HL-60 (cell line): ENCODE results near the gene BHLHE23.
A peak's percentile ranks its signal among the peaks of the same experiment; 100 is the strongest.
"Not testable (repeated sequence)": the region's sequence is repeated elsewhere in the genome, so short reads cannot be mapped to it uniquely, and the experiment has no call there.

Source experiments
- DNase-seq, 2 experiments: peaks; one replicate each; pipeline ENCODE4 v3.0.0-alpha.2; 2010 to 2020; ENCODE audit warnings: low read depth in 1 of 2, low spot score in 1 of 2
- H3K27ac ChIP-seq: fragments of 250-450 bp; sonication (Bioruptor Pico); replicated peaks from 2 replicates; pipeline ENCODE4 v1.5.1; 2020; ENCODE audit warnings: mild to moderate bottlenecking, moderate library complexity
- H3K27me3 ChIP-seq: fragments of 250-450 bp; sonication (Bioruptor Pico); 2 replicates; pipeline ENCODE4 v1.5.1; 2021; ENCODE audit warnings: mild to moderate bottlenecking, moderate library complexity; ENCODE audit not compliant: insufficient read depth, poor library complexity, severe bottlenecking
- H3K4me3 ChIP-seq: replicated peaks from 2 replicates; pipeline ENCODE4 v1.5.1; 2011; ENCODE audit warnings: mild to moderate bottlenecking, control low read depth, low read length; ENCODE audit not compliant: insufficient read depth
- GABPA ChIP-seq: IDR thresholded peaks from 2 replicates; pipeline ENCODE4 v1.6.1; 2012; ENCODE audit warnings: low read depth
- POLR2AphosphoS5 ChIP-seq: IDR thresholded peaks from 2 replicates; pipeline ENCODE4 v1.6.1; 2012; ENCODE audit warnings: low read depth
- SPI1 ChIP-seq: IDR thresholded peaks from 2 replicates; pipeline ENCODE4 v1.6.1; 2012; ENCODE audit warnings: low read depth, mild to moderate bottlenecking, borderline replicate concordance
- TF ChIP-seq, protein P1 (sequence below): IDR thresholded peaks from one replicate; pipeline ENCODE4 v1.5.1; 2011; ENCODE audit warnings: low read length, control low read depth, inconsistent platforms; ENCODE audit not compliant: insufficient read depth
- TF ChIP-seq, protein P2 (sequence below): IDR thresholded peaks from 2 replicates; pipeline ENCODE4 v1.6.1; 2012; ENCODE audit warnings: low read depth; ENCODE audit not compliant: insufficient replicate concordance

BHLHE23 gene

DNA sequence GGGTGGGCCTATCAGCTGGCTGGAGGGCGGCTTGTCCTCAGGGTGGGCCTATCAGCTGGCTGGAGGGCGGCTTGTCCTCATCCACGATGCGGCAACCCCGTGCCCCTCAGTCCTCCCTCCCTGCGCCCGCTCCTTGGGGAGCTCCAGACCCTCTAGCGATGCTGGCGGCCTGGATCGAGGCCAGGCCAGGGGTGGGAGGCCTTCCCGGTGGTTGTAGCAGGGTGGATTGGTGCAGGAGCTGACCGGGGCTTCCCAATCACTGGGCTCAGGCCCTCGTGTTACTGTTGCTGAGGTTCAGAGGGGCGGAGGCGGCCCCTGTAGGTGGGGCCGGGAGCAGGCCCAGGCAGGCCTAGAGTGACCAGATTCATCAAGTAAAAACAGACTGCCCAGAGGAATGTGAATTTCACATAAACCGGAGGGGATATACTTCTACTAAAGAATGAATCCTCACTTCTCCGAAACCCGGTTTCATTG lies 45.4 kb downstream of the BHLHE23 start:
- no peaks in the 10 kb centered on the region for H3K27me3 ChIP-seq
- no peak overlapping the region for H3K27ac ChIP-seq
- no peak for TF ChIP-seq SPI1
- TF ChIP-seq, protein P1, sequence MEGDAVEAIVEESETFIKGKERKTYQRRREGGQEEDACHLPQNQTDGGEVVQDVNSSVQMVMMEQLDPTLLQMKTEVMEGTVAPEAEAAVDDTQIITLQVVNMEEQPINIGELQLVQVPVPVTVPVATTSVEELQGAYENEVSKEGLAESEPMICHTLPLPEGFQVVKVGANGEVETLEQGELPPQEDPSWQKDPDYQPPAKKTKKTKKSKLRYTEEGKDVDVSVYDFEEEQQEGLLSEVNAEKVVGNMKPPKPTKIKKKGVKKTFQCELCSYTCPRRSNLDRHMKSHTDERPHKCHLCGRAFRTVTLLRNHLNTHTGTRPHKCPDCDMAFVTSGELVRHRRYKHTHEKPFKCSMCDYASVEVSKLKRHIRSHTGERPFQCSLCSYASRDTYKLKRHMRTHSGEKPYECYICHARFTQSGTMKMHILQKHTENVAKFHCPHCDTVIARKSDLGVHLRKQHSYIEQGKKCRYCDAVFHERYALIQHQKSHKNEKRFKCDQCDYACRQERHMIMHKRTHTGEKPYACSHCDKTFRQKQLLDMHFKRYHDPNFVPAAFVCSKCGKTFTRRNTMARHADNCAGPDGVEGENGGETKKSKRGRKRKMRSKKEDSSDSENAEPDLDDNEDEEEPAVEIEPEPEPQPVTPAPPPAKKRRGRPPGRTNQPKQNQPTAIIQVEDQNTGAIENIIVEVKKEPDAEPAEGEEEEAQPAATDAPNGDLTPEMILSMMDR = no peak
- H3K4me3 ChIP-seq = no peak overlapping the region
- no peak for DNase-seq

DNA sequence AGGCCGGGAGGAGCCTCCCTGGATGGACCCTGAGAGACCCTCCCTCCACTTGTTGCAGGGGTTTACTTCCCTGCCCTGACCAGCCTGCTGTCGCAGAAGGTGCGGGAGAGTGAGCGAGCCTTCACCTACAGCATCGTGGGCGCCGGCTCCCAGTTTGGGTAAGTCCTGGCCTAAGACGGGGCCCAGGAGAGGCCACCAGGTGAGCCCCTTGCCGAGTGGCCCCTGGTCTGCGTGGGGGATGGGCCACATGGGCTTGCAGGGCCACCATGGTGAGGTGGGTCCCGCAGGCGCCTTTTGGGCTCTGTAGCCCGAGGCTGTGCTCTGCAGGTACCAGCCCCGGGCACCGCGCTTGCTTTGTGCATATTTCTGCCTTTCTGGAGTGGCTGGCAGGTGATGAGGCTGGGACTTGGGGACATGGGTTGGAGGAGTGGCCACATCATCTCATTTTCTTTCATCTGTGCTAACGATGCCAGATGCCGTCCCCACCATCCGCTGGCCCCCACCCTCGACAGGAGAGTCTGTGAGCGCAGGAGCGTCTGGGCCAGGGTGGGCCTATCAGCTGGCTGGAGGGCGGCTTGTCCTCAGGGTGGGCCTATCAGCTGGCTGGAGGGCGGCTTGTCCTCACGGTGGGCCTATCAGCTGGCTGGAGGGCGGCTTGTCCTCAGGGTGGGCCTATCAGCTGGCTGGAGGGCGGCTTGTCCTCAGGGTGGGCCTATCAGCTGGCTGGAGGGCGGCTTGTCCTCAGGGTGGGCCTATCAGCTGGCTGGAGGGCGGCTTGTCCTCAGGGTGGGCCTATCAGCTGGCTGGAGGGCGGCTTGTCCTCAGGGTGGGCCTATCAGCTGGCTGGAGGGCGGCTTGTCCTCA lies 46.1 kb downstream of the BHLHE23 start:
- H3K27ac ChIP-seq, DNase-seq, H3K27me3 ChIP-seq, H3K4me3 ChIP-seq: not testable (repeated sequence)

DNA sequence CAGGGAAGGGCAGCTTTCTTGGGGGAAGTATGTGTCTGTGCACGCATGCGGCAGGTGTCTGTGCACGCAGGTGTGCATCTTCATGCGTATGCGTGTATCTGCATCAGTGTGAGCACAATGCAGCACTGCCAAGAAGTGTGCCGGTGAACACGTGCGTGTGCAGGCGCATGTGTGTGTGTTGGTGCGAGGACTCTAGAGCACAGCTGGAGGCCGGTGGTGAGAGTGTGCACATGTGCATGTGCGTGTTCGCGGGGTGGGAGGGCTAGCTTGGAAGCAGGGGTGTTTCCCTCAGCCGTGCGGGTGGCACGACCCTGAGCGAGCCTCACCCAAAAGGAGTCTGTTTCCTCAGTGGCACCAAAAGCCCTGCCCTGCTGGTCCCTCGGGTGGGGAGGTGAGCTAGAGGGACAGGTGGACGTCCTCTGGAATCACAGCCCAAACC lies 46.7 kb downstream of the BHLHE23 start:
- TF ChIP-seq, protein P1 = no peak
- TF ChIP-seq, protein P2, sequence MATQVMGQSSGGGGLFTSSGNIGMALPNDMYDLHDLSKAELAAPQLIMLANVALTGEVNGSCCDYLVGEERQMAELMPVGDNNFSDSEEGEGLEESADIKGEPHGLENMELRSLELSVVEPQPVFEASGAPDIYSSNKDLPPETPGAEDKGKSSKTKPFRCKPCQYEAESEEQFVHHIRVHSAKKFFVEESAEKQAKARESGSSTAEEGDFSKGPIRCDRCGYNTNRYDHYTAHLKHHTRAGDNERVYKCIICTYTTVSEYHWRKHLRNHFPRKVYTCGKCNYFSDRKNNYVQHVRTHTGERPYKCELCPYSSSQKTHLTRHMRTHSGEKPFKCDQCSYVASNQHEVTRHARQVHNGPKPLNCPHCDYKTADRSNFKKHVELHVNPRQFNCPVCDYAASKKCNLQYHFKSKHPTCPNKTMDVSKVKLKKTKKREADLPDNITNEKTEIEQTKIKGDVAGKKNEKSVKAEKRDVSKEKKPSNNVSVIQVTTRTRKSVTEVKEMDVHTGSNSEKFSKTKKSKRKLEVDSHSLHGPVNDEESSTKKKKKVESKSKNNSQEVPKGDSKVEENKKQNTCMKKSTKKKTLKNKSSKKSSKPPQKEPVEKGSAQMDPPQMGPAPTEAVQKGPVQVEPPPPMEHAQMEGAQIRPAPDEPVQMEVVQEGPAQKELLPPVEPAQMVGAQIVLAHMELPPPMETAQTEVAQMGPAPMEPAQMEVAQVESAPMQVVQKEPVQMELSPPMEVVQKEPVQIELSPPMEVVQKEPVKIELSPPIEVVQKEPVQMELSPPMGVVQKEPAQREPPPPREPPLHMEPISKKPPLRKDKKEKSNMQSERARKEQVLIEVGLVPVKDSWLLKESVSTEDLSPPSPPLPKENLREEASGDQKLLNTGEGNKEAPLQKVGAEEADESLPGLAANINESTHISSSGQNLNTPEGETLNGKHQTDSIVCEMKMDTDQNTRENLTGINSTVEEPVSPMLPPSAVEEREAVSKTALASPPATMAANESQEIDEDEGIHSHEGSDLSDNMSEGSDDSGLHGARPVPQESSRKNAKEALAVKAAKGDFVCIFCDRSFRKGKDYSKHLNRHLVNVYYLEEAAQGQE = no peak
- TF ChIP-seq POLR2AphosphoS5 (no peak), GABPA (no peak), SPI1 (no peak)
- Histone ChIP-seq H3K27me3 (no peaks in the 10 kb centered on the region), H3K4me3 (no peak overlapping the region), H3K27ac (no peak overlapping the region; the same call in 1 of the 2 replicates)
- no peak for DNase-seq

DNA sequence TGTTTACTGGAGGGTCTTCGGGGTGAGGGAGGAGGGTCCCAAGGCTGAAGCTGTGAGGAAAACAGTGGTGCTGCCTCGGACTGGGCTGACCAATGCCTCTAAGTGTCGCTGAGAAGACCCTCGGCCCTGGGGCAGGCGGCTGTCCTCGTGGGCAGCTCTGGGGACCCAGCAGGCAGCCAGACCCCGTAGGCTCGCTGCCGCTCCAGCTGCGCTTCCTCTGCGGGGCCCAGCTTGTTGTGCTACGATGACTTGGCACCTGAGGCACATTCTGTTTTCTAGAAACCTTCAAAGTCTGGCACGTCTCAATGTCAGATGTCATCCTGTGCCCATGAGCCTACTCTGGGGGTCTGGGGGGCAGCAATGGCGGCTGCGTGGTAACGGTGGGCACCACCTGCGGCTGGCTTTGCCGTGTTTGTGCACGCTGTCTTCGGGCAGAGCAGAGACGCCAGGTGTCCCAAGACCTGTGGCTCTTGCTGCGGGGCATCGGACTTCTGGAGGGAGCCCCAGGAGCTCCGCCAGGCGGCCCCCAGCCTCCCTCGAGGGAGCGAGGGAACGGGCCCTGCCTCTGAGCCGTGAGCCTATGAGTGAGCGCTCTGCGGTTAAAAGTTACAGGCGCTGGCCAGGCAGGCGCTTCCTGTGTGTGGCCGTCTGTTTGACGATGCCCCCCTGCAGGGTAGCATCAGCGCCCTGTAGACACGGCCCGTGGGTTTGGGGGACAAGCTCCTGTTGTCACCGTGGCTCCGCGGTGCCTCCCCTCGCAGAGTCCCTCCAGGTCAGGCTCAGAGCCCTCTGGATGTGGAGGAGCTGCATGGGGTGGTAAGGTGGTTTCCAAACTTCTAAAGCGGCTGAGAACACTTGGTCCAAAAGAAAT lies 47.4 kb downstream of the BHLHE23 start:
- Histone ChIP-seq H3K27ac (peak overlapping the region; percentile 11; the same call in 1 of the 2 replicates), H3K27me3 (no peaks in the 10 kb centered on the region), H3K4me3 (no peak overlapping the region)
- peak in 1 of 2 experiments; percentile 55 for DNase-seq
- TF ChIP-seq, protein P2 = no peak
- no peak for TF ChIP-seq POLR2AphosphoS5
- TF ChIP-seq GABPA = no peak
- no peak for TF ChIP-seq SPI1
- TF ChIP-seq, protein P1 = no peak
